HCT116 (cell line): ENCODE results near the gene PPP1R16B. TPM values are rescaled to one million over a fixed set of nuclear protein-coding genes. Genes with fewer than 3 reads are reported as not detected.

Experiments used
- ATAC-seq: fragments of 200-7000 bp; cut with Tn5 transposase; 2 replicates; pipeline ENCODE4 v1.9.1; 2020; ENCODE audit warnings: mild to moderate bottlenecking, moderate library complexity
- BruUV-seq: library from RNA; stranded (reverse); fragments of 400-500 nt; replicated peaks from 2 replicates; lab custom pipeline; 2021; lab: Mats Ljungman, UMichigan
- CTCF ChIA-PET: fragments of 300-600 bp; sonication (Branson Sonifier 250); formaldehyde crosslinking; loops from one replicate; lab custom pipeline; 2021; ENCODE audit warnings: antibody characterized with exemption; lab: Charles Lee
- POLR2A ChIA-PET: fragments of 300-600, 350-600 bp; sonication (Branson Sonifier 250); formaldehyde crosslinking; loops from one replicate; lab custom pipeline; 2021; ENCODE audit warnings: antibody characterized with exemption; lab: Charles Lee
- RAD21 ChIA-PET, 2 experiments: fragments of 300-600 bp; sonication (Branson Sonifier 250); formaldehyde crosslinking; loops; one replicate each; lab custom pipeline; 2023; ENCODE audit warnings: low total read pairs in 2 of 2; ENCODE audit not compliant: uncharacterized antibody in 2 of 2, unreplicated experiment in 2 of 2, low non-redundant PET in 1 of 2; lab: Charles Lee
- DNase-seq: peaks from one replicate; pipeline ENCODE4 v3.0.0-alpha.2; 2010; ENCODE audit warnings: low read depth, low spot score
- H2AFZ ChIP-seq: fragments of 200-600 bp; shearing (Covaris generic), sonication (generic); 2 replicates; pipeline ENCODE4 v1.6.1; 2017; ENCODE audit warnings: low read depth, mixed run types, mixed read lengths, antibody characterized with exemption, low read length; ENCODE audit not compliant: poor library complexity, severe bottlenecking
- H3K27ac ChIP-seq: 2 replicates; pipeline ENCODE4 v1.5.1; 2012; ENCODE audit warnings: low read depth, low read length
- H3K27me3 ChIP-seq: fragments of 200-600 bp; sonication (generic); 2 replicates; pipeline ENCODE4 v1.6.1; 2016; ENCODE audit warnings: mixed run types, low read length, mixed read lengths; ENCODE audit not compliant: insufficient read depth
- H3K36me3 ChIP-seq, 2 experiments: fragments of 200-500 bp in 1 of 2; fragments of 200-600 bp in 1 of 2; sonication (Bioruptor generic) in 1 of 2; sonication (generic) in 1 of 2; 2 replicates each; pipeline versions ENCODE4 v1.5.1 to v1.6.1; 2014 to 2016; ENCODE audit warnings: low read length in 2 of 2, inconsistent platforms in 1 of 2, mixed read lengths in 1 of 2, mixed run types in 1 of 2; ENCODE audit not compliant: insufficient read depth in 2 of 2, control insufficient read depth in 1 of 2
- H3K4me1 ChIP-seq, 2 experiments: fragments of 200-600 bp in 1 of 2; sonication (generic) in 1 of 2; 2 replicates each; pipeline versions ENCODE4 v1.5.1 to v1.6.1; 2012 to 2017; ENCODE audit warnings: low read length in 2 of 2, inconsistent platforms in 1 of 2, mild to moderate bottlenecking in 1 of 2, mixed read lengths in 1 of 2, mixed run types in 1 of 2, moderate library complexity in 1 of 2; ENCODE audit not compliant: insufficient read depth in 2 of 2, control insufficient read depth in 1 of 2
- H3K4me2 ChIP-seq: fragments of 200-600 bp; sonication (generic); 2 replicates; pipeline ENCODE4 v1.6.1; 2017; ENCODE audit warnings: mixed run types, low read length, mixed read lengths
- H3K4me3 ChIP-seq, 2 experiments: fragments of 200-600 bp in 1 of 2; sonication (generic) in 1 of 2; replicated peaks in 1 of 2; 2 replicates each; pipeline ENCODE4 v1.5.1; 2011 to 2016; ENCODE audit warnings: low read length in 2 of 2, control low read depth in 1 of 2, low read depth in 1 of 2, mild to moderate bottlenecking in 1 of 2, mixed read lengths in 1 of 2, mixed run types in 1 of 2
- H3K79me2 ChIP-seq: fragments of 200-600 bp; sonication (generic); 2 replicates; pipeline ENCODE4 v1.6.1; 2017; ENCODE audit warnings: mild to moderate bottlenecking, mixed run types, low read length, moderate library complexity, mixed read lengths; ENCODE audit not compliant: insufficient read depth
- H3K9ac ChIP-seq: fragments of 200-600 bp; sonication (generic); 2 replicates; pipeline ENCODE4 v1.6.1; 2016; ENCODE audit warnings: low read length, mixed read lengths
- H3K9me2 ChIP-seq: fragments of 200-600 bp; sonication (generic), shearing (Covaris generic); 2 replicates; pipeline ENCODE4 v1.6.1; 2017; ENCODE audit warnings: mixed run types, mild to moderate bottlenecking, moderate library complexity; ENCODE audit not compliant: insufficient read depth
- H3K9me3 ChIP-seq, 2 experiments: fragments of 200-500 bp in 1 of 2; fragments of 200-600 bp in 1 of 2; sonication (Bioruptor generic) in 1 of 2; sonication (generic) in 1 of 2; 2 replicates each; pipeline ENCODE4 v1.6.1; 2014 to 2017; ENCODE audit warnings: low read length in 2 of 2, mixed read lengths in 2 of 2, inconsistent platforms in 1 of 2, low read depth in 1 of 2, mild to moderate bottlenecking in 1 of 2, mixed run types in 1 of 2, moderate library complexity in 1 of 2; ENCODE audit not compliant: control insufficient read depth in 1 of 2, insufficient read depth in 1 of 2
- H4K20me1 ChIP-seq: fragments of 200-600 bp; sonication (generic), shearing (Covaris generic); 2 replicates; pipeline ENCODE4 v1.6.1; 2017; ENCODE audit warnings: mixed run types, mild to moderate bottlenecking, moderate library complexity; ENCODE audit not compliant: insufficient read depth
- CEBPB ChIP-seq: IDR thresholded peaks from 2 replicates; pipeline ENCODE4 v1.6.1; 2012; ENCODE audit warnings: low read depth
- EZH2 ChIP-seq: fragments of 200-600 bp; sonication (generic); IDR thresholded peaks from 2 replicates; pipeline ENCODE4 v1.6.1; 2017; ENCODE audit warnings: antibody characterized with exemption, mixed run types
- JUND ChIP-seq: IDR thresholded peaks from 2 replicates; pipeline ENCODE4 v1.6.1; 2012
- MAX ChIP-seq: IDR thresholded peaks from 2 replicates; pipeline ENCODE4 v1.6.1; 2012
- POLR2A ChIP-seq: IDR thresholded peaks from 2 replicates; pipeline ENCODE4 v1.7.0; 2011; ENCODE audit warnings: borderline replicate concordance; ENCODE audit not compliant: insufficient read depth, insufficient read length; ENCODE audit errors: extremely low read depth
- SP1 ChIP-seq: IDR thresholded peaks from 2 replicates; pipeline ENCODE4 v1.6.1; 2012; ENCODE audit warnings: low read depth
- ZNF274 ChIP-seq: fragments of 200-500 bp; sonication (Bioruptor generic); IDR thresholded peaks from 2 replicates; pipeline ENCODE4 v1.6.1; 2014; ENCODE audit warnings: mild to moderate bottlenecking, low read depth, low read length, inconsistent platforms
- intact Hi-C: fragments of 100-400 bp; cut with micrococcal nuclease; formaldehyde crosslinking; loops from 2 replicates; pipeline ENCODE4 v1.10.0; 2022
- total RNA-seq: library from RNA; stranded (reverse); gene quantifications from one replicate; pipeline ENCODE4 v1.2.1, GENCODE V29; 2021; ENCODE audit not compliant: unreplicated experiment
- TF ChIP-seq, protein P1 (sequence below): IDR thresholded peaks from 2 replicates; pipeline ENCODE4 v1.6.1; 2012

Gene PPP1R16B
- total RNA-seq, 1 experiment from 2014 or later, result 0.52 TPM

DNA sequence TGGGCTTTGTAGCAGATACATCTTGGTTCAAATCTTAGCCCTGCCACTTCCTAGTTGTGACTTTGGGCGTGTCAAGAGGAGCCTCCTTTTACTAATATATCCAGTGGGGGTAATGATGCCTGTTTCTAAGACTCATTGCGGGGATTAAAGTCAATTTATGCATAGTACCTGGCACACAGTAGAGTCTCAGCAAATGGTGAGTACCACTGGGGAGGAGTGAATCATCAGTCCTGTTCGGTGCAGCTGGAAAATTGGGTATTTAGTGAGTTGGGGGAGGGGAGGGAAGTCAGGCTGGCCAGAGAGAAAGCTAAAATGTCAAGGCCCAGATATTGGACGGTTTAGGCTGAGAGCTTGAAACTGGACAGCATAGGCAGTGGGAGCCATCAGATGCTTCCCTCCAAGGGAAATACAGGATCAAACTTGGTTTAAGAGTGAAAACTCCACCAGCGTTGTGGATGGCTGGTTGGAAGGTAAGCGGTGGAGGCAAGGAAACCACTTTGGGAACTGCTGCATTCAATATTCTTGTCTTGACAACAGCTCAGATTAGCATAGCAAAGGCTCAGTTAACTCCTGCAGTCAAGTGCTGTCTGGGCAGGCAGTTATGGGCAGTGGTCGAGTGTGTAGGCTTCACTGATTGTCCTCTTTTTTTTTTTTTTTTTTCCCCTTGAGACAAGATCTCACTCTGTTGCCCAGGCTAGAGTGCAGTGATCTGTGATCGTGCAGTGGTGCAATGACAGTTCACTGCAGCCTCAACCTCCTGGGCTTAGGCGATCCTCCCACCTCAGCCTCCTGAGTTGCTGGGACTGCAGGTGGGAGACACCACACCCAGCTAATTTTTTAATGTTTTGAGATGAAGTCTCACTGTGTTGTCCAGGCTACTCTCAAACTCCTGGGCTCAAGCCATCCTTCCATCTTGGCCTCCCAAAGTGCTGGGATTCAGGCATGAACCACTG lies 12.9 kb downstream of the PPP1R16B start:
- CTCF ChIA-PET, result no interaction called here
- no peaks in the 10 kb centered on the region for H3K27me3 ChIP-seq
- no peak overlapping the region for H3K4me3 ChIP-seq
- no peaks in the 10 kb centered on the region for H3K9me2 ChIP-seq
- no peaks in the 10 kb centered on the region for H3K36me3 ChIP-seq
- H3K4me2 ChIP-seq, result no peak overlapping the region
- no peak for DNase-seq
- H3K9me3 ChIP-seq, result no peaks in the 10 kb centered on the region
- RAD21 ChIA-PET, result no interaction called here
- H3K27ac ChIP-seq, result no peak overlapping the region
- POLR2A ChIA-PET, result interaction anchor here (0.7 kb wide), 1 partner anchor 1180 kb away, joined by 3 read pairs; no protein-coding TSS in a partner anchor
- H3K79me2 ChIP-seq, result no peaks in the 10 kb centered on the region
- no peaks in the 10 kb centered on the region for H4K20me1 ChIP-seq
- H3K9ac ChIP-seq, result no peak overlapping the region
- peaks cover 5 to 6% of the 10 kb centered on the region in 2 experiments; a peak in 2 of 4 replicates for H3K4me1 ChIP-seq
- no peak overlapping the region for H2AFZ ChIP-seq
- no peak for ATAC-seq
- intact Hi-C loops, result no loop called here
- TF ChIP-seq CEBPB (no peak), ZNF274 (no peak), EZH2 (no peak), SP1 (no peak), MAX (no peak), POLR2A (no peak)
- BruUV-seq, result no TSS peak

GRCh38 chr20:38825571-38825900 lies 20.0 kb downstream of the PPP1R16B start:
- no peak overlapping the region for H3K4me3 ChIP-seq
- H3K27ac ChIP-seq, result no peak overlapping the region; the same call in 1 of the 2 replicates
- H3K9ac ChIP-seq, result no peak overlapping the region
- ChIA-PET RAD21 (no interaction called here), CTCF (interaction anchor here (1.3 kb wide), 1 partner anchor 35 kb away, joined by 5 read pairs; no protein-coding TSS in a partner anchor), POLR2A (no interaction called here)
- no TSS peak for BruUV-seq
- H3K27me3 ChIP-seq, result no peaks in the 10 kb centered on the region; the same call in 1 of the 2 replicates
- peaks cover 19 to 22% of the 10 kb centered on the region in 2 experiments for H3K4me1 ChIP-seq
- no peaks in the 10 kb centered on the region for H3K9me3 ChIP-seq
- DNase-seq (no peak), ATAC-seq (no peak)
- no peak overlapping the region for H3K4me2 ChIP-seq
- H3K79me2 ChIP-seq, result no peaks in the 10 kb centered on the region
- H3K36me3 ChIP-seq, result no peaks in the 10 kb centered on the region
- H4K20me1 ChIP-seq, result no peaks in the 10 kb centered on the region
- TF ChIP-seq, protein P1, sequence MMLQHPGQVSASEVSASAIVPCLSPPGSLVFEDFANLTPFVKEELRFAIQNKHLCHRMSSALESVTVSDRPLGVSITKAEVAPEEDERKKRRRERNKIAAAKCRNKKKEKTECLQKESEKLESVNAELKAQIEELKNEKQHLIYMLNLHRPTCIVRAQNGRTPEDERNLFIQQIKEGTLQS, result no peak
- TF ChIP-seq MAX (no peak), JUND (no peak)
- no peak overlapping the region for H2AFZ ChIP-seq
- H3K9me2 ChIP-seq, result no peaks in the 10 kb centered on the region
- intact Hi-C loops, result no loop called here
